NCI-H748 (cell line): Measurements from ENCODE around the gene SLC39A13.

Source experiments
- DNase-seq: peaks from one replicate; lab custom pipeline; 2025; ENCODE audit not compliant: unreplicated experiment; lab: John Stamatoyannopoulos, UW

SLC39A13 gene

GRCh38 chr11:47407746-47408590 is at the start of gene SLC39A13:
SLC39A13 (plus strand) TSS chr11:47408590; CDS start chr11:47410095, 1,505 bp downstream.
- peak; percentile 95 for DNase-seq

DNA sequence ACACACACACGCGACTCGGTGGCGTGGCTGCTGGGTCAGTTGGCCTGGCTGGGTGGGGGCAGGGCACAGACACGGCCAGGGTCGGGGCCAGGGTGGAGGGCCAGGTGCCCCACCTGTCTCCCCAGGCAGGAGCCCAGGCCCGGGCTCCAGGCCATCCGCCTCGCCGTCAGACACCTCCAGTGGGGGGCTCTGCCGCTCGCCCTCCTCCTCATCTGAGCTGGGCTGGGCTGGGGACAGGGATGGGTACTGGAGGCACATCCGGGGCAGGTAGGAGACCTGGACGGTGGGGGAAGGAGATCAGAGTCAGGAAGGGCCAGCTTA is 49.7 kb upstream of the SLC39A13 start:
- no peak for DNase-seq

DNA sequence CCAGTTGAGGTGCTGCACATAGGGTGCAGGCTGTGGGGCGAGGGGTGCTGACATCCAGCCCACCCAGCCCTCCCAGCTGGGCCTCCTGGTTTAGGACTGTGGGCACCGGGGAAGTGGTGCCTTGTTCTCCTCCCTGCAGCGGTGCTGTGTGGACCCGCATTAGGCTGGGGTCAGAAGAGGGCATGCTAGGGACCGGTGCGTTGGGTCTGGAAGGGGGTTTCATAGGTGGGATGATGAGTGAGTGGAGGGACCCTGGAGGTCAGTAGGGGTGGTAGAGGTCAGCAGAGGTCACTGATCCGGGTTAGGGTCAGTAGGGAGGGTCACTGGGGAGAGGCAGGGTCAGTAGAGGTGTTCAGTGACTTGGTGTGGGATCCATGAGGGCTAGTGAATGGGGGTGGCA is 49.2 kb upstream of the SLC39A13 start:
- DNase-seq: no peak

DNA sequence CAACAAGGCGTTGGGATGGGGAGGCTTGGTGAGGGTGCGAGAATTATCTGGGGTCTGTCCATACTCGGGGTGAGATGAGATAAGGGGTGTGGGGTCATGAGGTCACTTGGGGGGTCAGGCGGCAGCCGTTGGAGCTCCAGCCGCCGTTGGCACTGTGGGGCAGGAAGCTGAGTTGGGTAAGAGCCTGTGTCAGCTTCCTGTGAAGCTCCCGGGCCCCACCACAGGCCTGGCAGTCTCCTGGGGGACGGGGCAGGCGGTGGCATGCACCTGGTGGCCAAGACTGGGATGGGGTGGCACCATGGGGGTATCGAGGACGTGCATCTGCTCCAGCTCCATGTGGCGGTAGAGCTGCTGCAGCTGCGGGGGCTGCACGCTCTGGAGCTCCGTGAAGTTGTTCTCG is 48.8 kb upstream of the SLC39A13 start:
- DNase-seq: no peak

- no peak for DNase-seq
These were observed 48.0 kb upstream of the SLC39A13 start for GRCh38 chr11:47360341-47360740.

- no peak for DNase-seq
These were observed 47.0 kb upstream of the SLC39A13 start for GRCh38 chr11:47361419-47361818.

GRCh38 chr11:47366020-47366490 is 42.3 kb upstream of the SLC39A13 start:
- DNase-seq: no peak

GRCh38 chr11:47369676-47370075 is 38.7 kb upstream of the SLC39A13 start:
- DNase-seq: no peak

- no peak for DNase-seq
These were observed 36.0 kb upstream of the SLC39A13 start for GRCh38 chr11:47372422-47372821.

DNA sequence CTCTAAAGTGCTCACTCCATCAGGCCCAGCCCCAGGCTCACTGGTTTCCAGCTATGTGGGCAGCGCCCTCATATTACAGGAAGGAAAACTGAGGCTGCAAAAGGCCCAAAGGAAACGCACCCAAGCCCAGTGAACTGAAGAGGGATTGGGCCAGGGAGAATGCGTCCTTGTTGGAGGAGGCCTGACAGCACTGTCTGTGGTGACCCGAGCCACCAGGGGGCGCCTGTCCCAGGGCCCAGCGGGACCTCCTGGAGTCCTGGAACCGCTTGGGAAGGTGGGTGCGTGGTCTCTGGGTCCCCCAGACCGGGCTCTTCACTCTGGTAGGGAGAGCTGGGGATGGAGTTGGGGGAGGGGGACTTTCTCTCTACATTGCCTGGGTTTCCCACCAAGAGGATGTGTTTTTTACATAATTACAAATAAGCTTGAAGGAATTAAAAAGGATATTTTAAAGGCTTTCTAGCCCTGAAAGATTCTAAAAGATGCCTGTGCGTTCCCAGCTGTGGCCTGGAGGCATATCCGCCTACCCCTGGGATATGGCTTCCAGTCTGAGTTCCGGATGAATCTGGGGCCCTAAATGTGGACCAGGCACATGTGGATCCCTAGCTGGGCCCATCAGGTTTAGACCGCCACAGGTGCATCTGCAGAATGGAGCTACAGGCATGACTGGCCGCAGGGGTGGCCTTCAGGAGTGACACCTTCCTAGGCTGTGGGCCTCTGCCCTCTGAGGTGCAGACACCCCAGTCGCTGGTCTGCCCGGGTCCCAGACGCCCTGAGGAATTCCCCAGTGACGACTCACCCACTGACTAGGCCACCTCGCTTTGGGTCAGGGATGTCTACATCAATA is 34.3 kb upstream of the SLC39A13 start:
- peak; percentile 61 for DNase-seq

GRCh38 chr11:47374720-47375019 is 33.7 kb upstream of the SLC39A13 start:
- no peak for DNase-seq

DNA sequence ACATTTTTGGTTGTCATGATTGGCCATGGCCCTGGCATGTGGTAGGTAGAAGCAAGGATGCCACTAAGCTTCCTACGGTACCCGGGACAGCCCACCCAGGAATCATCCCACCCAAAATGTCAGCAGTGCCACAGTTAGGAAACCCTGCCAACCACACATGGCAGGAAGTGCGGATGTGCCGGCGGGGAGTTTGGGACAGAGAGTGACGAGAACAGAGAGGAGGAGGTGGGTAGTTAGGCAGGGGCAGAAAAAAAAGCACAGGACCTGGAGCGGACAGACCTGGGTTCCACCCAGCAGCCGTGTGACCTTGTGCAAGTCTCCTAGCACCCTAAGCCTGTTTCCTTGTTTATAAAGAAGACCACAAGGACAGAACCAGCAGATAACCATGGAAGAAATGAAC is 33.4 kb upstream of the SLC39A13 start:
- no peak for DNase-seq

DNA sequence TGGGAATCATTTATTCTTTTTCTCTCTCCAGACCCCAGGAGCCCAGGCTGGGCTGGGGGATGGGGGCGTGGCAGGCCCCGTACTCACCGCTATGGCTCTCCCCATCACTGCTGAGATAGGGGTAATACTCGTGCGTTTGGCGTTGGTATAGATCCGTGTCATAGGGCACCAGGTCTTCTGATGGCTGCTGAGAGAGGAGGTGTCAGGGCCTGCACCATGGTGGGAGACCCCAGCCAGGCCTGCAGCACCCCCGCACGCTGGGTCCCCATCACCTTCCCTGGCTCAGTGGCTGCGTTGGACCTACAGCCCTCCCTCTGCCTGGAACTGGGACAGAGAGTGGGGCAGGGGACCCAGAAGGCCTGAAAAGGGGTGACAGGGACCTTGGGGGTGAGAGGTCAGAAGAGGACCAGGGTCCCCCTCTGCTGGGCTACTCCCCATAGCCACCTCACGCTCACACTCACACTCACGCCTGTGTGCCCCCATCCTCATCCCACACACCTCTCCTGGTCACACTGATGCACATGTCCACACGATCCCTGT is 32.8 kb upstream of the SLC39A13 start:
- DNase-seq: no peak

DNA sequence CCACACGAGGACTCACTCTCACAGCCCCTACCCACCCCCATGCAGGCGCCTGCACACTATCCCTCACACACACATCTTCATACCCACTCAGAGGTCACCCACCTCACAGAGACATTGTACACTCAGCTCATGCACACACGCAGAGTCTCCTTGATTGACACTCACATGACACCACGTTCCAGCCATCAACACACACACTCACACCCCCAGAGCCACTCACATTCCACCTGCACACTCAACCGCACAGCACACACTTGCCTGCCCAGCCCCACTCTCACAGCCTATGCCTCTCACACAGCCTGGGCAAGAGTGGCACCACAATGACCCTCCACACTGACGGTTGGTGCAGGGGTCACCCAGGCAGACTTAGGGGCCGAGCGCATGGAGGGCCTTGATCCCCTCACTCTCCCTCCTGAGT is 32.3 kb upstream of the SLC39A13 start:
- DNase-seq: no peak

- no peak for DNase-seq
These were observed 31.6 kb upstream of the SLC39A13 start for GRCh38 chr11:47376525-47377371.

- no peak for DNase-seq
These were observed 30.8 kb upstream of the SLC39A13 start for GRCh38 chr11:47377571-47378009.

DNA sequence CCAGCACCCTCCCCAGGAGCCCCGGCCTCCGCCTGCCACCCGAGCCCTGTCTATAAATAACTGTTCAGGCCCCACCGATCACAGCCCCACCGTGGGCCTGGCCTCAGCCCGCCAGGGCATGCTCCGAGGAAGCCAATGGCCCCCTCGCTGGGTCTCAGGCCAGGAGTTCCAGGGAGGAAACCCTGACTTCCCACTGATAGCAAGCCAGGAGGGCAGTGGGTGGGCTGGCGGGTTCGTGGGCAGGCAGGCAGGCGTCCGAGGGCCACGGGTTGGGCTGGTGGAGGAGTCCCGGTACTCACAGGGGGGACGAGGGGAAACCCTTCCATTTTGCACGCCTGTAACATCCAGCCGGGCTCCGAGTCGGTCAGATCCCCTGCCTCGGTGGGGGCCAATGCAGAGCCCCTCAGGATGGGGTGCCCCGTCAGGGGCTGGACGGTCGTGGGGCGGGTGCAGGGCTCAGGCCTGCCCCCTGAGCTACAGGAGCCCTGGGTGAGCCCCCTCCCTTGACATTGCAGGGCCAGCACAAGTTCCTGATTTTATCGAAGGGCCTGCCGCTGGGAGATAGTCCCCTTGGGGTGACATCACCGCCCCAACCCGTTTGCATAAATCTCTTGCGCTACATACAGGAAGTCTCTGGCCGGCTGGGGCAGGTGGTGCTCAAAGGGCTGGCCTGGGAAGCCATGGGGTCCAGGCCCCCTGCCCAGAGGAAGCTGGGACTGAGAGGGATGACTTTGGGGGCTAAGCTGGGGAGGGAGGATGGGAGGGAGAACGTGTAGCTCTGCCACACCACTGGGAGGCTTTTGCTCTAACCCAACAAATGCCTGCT is 30.2 kb upstream of the SLC39A13 start, which contains the start of gene SPI1:
SPI1 (minus strand) TSS at position 538 of the 826 bp plus-strand sequence; CDS start at position 344, 194 bp downstream.
- DNase-seq: no peak

DNA sequence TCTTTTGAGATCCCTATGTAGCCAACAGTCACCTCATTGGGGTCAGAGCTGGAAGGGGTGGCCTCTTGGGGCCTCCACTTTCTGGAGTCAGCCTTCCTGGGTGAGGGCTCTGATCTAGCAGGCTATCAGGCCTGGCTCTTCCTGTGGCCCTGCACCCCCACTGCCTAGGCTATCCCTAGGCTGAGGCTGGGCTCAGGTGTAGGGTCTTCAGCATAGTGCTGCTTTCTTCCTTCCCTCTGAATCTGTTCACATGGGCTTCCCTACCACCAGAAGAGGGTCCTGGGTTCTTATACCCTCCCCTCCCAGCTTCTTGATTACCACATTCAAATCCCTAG is 29.6 kb upstream of the SLC39A13 start:
- no peak for DNase-seq

DNA sequence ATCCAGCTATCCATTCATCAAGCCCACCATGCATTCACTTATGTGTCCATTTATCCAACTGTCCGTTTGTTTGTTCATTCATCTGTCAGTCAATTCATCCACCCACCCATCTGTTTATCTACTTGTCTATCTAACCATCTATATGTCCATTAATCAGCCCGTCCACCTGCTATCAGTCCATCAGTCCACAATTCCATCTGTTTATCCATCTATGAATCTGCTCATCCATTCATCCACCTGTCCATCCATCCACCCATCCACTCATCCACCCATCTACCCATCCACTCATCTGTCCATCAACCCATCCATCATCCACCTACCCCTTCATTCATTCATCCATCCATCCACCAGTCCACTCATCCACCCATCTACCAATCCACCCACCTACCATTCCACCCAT is 29.1 kb upstream of the SLC39A13 start:
- no peak for DNase-seq

DNA sequence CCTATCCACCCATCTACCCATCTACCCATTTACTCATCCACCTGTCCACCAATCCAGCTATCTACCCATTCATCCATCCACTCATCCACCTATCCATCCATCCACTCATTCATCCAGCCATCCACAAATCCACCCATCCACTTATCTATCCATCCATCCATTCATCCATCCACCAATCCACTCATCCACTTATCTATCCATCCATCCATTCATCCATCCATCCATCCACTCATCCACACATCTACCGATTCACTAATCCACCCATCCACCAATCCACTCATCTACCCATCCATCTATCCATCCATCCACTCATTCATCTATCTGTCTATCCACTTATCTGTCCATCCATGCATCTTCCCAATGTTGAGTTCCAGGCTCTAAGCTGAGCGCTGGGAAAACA is 28.3 kb upstream of the SLC39A13 start:
- no peak for DNase-seq
